ENCODE data around the gene DDX6. TPM values are rescaled to one million over a fixed set of nuclear protein-coding genes. Genes with fewer than 3 reads are reported as not detected.

DDX6 gene
- total and polyA plus RNA-seq, 9 of the 15 experiments (the other 6 are each of a cell fraction or from before 2014, with no cell fraction given): 10.0 to 102 (median 58.2) TPM

- TF ChIP-seq, protein P1, sequence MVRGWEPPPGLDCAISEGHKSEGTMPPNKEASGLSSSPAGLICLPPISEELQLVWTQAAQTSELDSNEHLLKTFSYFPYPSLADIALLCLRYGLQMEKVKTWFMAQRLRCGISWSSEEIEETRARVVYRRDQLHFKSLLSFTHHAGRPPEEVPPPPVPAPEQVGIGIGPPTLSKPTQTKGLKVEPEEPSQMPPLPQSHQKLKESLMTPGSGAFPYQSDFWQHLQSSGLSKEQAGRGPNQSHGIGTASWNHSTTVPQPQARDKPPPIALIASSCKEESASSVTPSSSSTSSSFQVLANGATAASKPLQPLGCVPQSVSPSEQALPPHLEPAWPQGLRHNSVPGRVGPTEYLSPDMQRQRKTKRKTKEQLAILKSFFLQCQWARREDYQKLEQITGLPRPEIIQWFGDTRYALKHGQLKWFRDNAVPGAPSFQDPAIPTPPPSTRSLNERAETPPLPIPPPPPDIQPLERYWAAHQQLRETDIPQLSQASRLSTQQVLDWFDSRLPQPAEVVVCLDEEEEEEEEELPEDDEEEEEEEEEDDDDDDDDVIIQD (CRISPR knock-in tag; IDR thresholded peaks at IDR 0.05): no peak
- no peak for TF ChIP-seq TARDBP (IDR thresholded peaks at IDR 0.05)
- TF ChIP-seq PHF20 (IDR thresholded peaks at IDR 0.05; ENCODE audit: partially characterized antibody): peak; percentile 72
- TF ChIP-seq ZNF583 (CRISPR knock-in tag; IDR thresholded peaks at IDR 0.05): peak; percentile 69; the same call in 1 of the 2 replicates
- no peak for TF ChIP-seq ZBTB26 (CRISPR knock-in tag; IDR thresholded peaks at IDR 0.05)
- TF ChIP-seq GTF2F1 (IDR thresholded peaks at IDR 0.05; ENCODE audit: low read depth, low read length): no peak
- TF ChIP-seq CEBPG (CRISPR knock-in tag; IDR thresholded peaks at IDR 0.05): no peak
- no peak for TF ChIP-seq CEBPG (tag; conservative IDR thresholded peaks at IDR 0.05 in 1 of 2, IDR thresholded peaks at IDR 0.05 in 1 of 2)
- peak; percentile 45; the same call in 1 of the 2 replicates for TF ChIP-seq REST (IDR thresholded peaks at IDR 0.05; ENCODE audit: borderline replicate concordance)
- no peak for TF ChIP-seq REST (CRISPR knock-in tag; IDR thresholded peaks at IDR 0.05; ENCODE audit: low read depth)
- TF ChIP-seq EWSR1 (IDR thresholded peaks at IDR 0.05; ENCODE audit: borderline replicate concordance, low read depth, partially characterized antibody): no peak
- TF ChIP-seq ZNF764 (CRISPR knock-in tag; IDR thresholded peaks at IDR 0.05; ENCODE audit: low read depth): no peak
- no peak for TF ChIP-seq ZKSCAN8 (CRISPR knock-in tag; IDR thresholded peaks at IDR 0.05)
- TF ChIP-seq USF2 (CRISPR knock-in tag; IDR thresholded peaks at IDR 0.05): no peak
- TF ChIP-seq CBX5 (IDR thresholded peaks at IDR 0.05; ENCODE audit: borderline replicate concordance, low read depth): no peak
- no peak for TF ChIP-seq PTBP1 (IDR thresholded peaks at IDR 0.05; ENCODE audit: low read depth, low read length)
- TF ChIP-seq FOXM1 (IDR thresholded peaks at IDR 0.05; ENCODE audit: low read depth): no peak
- TF ChIP-seq FOXM1 (CRISPR knock-in tag; IDR thresholded peaks at IDR 0.05; ENCODE audit: low read depth): no peak
Observed at GRCh38 chr11:118790357-118791110, 430 bp downstream of the DDX6 start (continued).

Data from K562 (cell line).